IPS DF 4.7 (cell line): ENCODE results near the gene CASTOR1.

Experiments
- DNase-seq: peaks from one replicate; pipeline ENCODE4 v3.0.0-alpha.2; 2013; ENCODE audit warnings: low spot score; ENCODE audit errors: extremely low read depth

The CASTOR1 gene

DNA sequence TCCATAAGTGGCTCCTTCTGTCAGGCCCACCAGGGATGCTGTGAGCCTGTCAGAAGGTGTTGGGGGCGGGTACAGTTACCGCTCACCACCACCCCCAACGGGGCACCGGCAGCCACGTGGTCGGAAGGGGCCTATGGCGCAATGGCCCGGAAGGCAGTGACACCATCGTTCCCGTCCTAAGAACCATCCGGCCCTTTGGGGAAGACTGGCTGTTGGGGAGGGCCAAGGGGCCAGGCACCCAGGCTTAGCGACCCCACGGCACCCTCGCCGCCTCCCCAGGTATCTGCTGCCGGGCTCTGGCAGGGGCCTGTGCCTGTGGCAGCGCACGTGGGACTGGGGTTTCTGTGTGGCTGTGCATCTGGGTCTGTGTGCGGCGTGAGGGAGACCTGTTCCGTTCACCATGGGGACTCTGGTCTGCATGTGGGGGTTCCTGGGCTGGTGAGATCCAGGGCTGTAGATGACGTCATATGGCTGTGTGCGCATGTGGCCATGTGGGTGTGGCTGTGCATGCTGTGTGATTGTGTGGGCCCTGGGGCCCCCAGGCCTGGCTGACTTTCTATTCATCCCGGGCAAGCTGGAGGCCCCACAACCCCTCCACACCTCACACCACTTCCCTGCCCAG, 23.4 kb downstream of the CASTOR1 start:
- DNase-seq = no peak

DNA sequence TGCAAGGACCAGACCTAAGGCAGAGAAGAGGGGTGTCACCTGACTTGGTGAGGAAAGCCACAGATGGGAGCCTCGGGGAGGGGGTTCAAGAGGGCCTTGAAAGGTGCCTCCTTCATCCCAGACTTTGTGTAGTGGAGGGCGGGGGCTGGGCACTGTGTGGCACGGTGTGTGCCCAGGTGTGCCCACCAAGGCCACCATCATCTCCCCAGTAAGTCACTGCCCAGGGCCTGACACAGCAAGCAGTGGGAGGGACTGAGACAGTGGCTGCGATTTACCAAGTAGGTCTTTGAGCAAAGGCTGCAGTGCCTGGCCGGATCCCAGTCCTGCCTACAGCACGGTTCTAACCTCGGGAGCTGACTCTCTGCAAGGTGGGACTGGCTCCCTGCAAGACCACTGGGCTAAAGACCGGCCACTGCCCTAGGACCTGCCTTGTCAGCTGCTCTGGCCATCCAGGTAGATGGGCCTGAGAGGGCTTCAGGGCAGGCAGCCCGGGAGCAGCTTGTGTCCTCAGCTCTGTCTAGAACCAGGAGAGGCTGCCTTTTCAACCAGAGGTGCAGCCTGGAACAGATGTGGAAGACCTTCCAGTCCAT, 24.1 kb downstream of the CASTOR1 start:
- no peak for DNase-seq

DNA sequence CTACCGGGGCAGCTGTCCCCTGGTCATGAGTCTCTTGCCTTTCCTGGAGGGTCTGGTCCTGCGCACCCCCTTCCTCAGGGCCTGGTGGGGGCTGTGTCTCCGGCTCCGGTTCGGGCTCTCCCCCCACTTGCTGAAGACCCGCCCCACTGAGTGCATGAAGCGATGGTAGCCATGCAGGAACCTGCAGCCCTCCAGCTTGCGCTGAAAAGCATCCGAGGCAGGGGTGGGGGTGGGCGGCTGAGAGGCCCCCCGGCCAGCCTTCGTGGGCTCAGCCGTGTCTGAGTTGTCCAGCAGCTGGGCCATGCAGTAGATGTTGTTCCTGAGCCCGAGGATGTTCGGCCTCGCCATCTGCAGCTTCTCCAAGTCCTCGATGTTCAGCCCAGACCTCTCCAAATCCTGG, 25.4 kb downstream of the CASTOR1 start:
- no peak for DNase-seq

DNA sequence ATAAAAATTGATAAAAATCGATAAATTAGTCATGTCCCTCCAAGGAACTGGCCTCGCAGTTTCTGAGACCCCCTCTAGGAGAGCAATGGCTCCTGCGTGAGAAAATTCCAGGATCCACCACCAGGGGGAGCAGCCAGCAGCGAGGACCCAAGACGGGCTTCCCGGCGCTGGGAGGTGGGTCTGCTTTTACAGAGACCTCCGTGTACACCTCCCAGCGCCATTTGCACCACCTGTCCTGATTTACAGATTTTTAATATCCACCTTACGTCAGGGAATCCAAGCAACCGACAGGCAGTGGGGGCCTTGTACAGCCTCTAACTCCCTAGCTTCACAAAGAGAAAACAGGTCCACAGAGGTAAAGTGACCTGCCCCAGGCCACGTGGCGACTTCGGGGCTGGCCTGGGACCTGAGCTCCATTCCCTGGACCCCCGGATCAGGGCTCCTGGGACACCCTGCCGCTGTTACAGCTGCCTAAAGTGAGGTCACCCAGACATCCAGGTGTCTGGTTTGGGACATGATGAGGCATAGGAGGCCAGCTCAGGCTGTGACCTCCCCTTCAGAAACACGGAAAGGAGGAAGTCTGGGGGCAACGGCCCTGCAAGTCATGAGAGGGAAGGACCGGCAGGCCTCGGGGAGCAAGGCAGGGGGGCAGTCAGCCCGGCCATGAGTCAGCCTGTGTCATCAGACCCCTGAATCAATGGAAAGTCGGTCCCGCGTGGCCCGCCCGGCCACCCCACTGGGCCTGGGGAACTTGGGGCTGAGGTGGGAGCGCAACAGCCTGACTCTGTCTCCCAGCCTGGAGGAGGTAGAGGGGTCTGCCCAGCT, 26.2 kb downstream of the CASTOR1 start:
- no peak for DNase-seq

DNA sequence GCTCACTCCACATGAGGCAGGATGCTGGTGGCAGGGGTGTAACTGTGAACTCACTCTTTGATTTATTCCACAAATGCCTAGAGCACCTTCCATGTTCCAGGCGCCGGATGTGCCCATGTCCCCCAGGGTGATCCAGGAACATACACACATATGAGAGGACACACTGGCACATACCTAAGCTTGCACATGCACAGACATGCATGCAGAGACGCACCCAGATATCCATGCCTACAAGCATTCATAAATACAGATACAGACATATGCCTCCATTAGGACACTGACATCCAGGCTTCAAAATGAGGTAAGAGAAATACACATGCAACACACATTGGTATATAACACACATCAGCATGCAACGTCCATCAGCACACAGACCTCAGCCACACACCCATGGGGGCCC, 27.2 kb downstream of the CASTOR1 start:
- DNase-seq = no peak

DNA sequence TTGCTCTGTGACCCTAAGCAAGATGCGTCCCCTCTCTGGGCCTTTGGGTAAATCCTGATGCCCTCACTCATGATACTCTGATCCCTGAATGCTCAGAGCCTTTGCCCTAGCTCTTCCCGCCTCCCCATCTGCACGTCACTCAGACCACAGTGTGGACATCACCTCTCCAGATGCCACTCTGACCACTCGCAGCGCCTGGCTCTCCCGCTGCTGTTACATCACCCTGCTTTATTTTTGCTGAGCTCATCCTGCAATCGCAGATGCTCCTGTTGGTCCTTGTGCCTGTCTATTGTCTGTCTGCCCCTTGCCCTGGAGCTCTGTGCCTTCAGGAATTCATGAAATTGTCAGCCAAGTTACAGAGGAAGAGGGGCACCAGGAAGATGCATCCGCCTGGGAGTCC, 28.2 kb downstream of the CASTOR1 start:
- no peak for DNase-seq

DNA sequence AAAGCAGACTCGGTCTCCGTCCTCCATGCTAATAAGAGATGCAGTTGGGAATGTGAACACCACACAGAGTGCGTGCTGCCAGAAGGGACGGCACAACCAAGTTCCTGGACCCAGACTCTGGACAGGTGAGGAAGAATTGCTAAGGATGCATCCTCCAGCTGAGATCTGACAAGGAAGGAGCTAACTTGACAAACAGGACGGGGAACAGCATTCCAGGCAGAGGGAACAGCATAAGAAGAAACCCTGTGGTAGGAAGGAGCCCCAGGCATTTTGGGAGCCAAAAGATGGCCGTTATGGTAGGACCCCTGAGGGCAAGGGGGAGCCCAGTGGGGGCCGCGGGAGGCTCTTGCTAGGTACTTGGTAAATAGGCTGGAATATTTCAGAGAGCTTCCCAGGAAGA, 28.6 kb downstream of the CASTOR1 start:
- no peak for DNase-seq

DNA sequence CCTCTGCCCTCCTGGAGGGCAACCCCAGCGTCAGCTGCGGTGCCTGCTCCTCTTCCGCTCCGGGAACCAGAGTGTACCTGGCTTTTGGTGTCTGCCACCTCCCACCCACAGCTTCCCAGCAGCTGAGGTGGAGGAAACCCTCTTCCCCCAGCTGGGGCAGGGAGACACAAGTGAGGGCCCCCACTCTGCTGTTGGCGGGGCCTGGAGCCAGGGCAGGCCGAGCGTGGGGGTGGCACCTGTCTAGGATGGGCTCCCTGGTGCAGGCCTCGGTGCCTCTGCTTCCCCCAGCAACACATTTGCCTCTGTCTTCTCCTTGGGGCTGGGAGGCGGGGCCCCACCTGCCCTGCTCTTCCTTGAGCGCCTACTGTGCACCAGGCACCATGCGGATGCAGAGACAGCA, 29.0 kb downstream of the CASTOR1 start:
- no peak for DNase-seq

DNA sequence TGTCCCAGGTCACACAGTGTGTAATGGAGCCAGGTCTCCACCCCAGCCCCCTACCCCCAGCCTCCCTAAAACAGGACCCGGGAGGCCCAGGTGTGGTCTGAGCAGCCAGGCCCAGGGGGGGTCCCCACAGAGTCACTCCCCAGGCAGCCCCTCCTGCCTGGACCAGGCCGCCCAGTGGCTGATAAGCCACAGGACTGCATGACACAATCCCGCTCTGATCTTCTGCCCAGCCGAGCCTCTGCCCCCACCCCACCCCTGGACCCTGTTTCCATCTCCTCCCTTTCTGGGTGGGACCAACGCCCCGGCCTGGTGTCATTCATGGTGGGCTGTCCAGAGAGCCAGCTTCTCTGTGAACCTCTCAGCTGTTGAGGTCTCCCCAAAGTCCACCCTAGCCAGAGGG, 35.0 kb downstream of the CASTOR1 start:
- DNase-seq = no peak

DNA sequence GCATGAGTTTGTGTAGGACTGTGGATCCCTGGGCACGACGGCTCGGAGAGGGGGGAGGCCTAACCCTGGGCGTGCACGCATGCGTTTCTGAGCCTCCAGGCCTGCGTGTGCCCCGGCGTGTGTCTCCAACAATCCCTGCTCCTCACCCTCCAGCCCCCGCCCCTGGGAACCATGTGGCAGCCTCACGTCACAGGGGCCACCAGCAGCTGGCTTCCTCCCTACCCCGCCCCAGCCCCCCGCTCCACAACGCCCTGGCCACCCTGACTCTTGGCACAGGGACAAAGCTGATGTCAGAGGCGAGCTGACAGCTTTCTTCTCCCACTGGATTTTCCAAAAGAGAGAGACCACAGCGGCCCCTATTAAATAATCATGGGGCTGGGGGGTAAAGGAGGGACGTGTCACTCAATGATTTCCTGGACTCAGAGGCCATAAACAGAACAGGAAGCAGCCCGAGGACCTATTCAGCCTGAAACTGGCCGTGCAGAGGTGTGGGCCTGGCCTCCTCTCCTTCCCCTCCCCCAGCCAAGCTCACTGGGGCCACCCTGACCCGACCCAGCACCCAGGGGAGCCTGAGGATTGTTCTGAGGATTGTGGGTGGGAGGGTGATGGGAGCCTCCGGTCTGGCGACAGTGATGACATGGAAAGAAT, 36.0 kb downstream of the CASTOR1 start:
- no peak for DNase-seq

DNA sequence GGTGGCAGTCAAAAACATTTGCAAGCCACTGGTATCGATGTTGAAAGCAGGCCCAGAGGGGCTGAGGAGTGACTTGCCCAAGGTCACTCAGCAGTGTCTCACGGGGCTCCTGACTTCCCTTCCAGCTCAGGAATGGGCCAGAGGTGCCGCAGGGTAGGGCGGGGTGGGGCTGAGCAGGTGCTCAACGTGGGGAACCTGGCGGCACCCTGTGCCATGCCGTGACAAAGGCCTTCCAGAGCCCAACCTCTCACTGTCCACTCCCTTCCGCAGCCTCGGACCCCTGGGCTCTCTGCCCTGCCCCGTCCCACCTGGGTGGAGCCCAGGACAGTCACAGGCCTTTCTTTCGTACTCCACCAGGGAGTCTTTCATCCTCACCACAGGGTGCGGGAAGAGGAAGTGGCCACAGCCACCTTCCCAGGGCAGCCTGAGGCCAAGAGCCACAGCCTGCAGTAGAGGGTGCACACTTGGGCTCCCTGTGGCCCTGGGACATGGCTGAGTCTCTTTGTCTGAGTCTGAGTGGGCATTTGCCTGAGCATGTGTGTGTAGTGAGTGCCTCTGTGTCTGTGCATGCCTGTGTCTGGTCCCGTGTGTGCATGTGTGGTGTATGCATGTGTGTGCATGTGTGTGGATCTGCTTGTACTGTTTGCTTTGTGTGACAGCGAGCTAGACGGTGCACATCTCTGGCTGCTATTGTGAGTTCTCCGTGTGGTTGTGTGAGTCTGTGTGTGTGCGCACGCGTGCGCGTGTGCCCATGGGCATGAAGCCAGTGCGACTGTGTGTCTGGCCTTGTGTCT, 36.7 kb downstream of the CASTOR1 start:
- no peak for DNase-seq

DNA sequence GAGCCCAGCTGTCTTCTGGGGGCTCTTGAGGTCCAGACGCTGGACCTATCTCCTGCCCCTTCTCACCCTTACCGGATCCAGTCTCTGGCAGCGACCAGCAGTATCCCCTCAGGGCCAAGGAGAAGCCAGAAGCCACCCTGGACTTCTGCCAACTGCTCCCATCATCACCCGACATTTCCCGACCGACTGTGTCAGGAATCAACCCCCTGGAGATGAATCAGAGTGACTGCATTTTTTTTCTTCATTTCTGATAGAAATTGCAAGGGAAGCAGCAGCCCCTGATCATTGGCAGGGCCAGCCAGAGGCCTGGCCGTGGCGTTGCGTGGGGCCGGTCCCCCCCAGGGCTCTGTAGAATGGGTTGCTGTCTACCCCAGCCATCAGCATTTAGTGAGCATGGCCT, 37.6 kb downstream of the CASTOR1 start:
- no peak for DNase-seq

DNA sequence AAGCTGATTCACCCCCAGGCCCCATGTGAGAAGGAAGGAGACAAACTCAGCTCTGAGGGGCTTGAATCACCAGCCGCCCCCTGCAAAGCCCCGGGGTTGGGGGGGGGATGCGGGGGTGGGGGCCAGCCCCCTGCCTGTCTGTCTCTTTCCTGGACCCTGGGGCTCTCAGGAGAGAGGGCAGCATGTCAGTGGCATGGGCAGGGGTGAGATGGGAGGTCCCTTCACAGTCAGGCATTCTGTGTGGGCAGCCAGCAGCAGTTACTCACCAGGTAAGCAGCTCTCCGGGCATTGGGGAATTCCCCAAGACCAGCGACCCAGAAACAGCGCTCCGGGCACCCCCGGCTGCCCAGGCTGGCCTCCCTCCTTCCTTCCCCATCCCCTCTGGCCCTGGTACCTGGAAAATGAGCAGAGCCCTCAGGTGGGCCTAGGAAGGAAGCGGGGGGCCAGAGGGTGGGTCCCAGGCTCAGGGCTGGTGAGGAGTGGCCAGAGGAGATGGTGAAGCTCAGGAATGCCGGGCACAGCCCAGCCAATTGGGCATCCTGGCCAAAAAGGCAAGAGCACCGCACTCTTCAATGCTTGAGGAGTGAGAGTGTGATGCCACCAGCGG, 38.5 kb downstream of the CASTOR1 start:
- no peak for DNase-seq

DNA sequence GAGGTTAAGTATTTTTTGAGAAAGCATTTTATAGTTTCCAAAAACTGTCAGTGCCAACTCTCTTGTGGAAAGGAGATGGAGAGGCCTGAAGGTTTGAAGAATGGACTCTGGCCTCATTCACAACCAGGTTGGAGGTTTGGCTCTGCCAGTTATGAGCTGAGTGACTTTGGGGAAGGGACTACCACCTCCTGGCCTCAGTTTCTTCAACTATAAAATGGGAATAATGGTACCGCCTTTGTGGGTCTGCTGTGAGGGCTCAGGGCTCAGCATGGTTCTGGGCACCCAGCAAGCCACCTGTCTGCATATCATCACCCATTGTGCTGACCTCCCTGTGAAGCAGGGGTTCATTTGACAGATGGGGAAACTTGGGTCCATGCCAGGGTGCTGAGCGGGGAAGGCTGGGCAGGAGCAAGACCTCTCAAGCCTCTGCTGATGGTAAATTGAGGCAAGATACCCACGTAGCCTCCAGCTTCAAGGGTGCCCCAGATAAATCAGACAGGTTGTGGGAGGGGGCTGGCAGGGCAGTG, 39.2 kb downstream of the CASTOR1 start:
- no peak for DNase-seq

DNA sequence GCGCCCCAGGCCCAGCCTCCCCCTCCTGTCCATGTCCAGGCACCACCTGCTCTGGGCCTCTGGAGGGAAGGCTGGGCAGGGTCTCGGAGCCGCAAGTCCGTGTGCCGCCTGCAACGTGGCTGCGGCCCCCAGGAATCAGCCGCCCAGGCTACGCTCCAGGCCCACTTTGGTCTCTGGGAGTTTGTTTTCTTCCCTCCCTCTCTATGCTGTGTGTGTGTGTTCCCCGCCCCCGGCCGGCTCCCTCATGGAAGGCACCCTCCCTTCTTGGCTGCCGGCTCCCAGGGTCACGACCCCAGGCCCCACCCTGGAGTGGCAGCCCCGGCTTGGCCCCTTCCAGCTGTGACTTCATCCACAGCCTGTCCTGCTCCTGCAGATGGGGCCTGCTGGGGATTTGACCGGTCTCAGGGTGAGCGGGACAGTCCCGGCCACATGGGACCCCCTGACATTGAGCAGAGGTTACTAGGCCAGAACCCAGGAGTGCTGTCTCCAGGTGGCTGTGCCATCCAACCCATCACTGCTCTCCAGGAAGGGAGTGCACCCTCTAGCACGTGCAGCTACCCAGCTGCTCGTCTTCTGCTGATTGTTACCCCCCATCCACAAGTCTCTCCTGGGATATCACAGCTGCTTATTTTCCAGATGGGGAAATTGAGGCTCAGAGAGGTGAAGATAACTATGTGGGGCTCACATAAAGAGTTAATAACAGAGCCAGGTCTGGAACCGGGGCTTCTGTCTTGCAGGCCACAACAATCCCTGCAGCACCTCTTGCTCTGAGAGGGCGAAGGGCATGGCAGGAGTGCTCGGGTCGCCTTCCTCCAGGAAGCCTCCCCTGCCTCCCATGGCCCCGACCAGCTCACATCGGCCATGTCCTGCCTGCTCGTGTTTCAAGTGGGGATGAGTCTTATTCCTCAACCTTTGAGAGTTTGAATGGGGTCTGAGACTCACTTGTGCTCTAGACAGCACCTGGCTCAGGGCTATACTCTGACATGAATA, 40.0 kb downstream of the CASTOR1 start:
- DNase-seq = no peak

DNA sequence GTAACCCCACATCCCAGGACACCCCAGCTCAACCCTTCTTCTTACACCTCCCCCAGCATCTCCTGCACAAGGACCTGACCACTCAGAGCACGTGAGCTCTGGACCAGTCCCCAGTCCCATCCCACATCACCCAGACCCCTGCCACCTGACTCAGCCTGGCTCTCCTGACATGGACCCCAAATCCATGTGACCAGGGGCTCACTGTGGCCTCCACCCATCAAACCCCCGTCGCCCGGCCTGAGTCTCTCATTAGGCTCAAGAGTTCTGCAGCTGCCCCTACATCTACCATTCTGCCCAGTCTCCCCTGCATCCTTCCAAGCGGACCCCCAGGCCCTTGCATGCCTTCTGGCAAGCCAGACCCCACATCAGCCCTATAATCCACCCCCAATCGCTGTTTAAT, 40.8 kb downstream of the CASTOR1 start:
- DNase-seq = no peak

DNA sequence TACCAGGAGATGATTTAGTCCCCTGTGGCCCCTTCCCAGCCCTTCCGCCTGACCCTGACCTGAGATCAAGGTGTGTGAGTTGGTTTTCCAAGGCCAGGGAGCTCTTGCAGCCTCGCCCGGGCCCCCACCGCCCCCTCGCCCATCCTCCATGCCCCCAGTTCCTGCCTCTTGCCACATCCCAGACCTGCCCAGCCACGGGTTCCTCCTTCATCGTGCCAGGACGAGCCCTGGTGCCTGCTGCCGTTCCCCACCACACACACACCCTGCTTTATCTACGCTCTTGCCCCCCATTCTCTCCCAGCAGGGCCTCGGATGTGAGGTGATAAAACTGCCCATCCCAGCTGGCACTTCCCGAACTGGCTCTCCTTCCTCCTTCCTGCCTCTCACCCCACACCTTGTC, 41.3 kb downstream of the CASTOR1 start:
- DNase-seq = no peak

DNA sequence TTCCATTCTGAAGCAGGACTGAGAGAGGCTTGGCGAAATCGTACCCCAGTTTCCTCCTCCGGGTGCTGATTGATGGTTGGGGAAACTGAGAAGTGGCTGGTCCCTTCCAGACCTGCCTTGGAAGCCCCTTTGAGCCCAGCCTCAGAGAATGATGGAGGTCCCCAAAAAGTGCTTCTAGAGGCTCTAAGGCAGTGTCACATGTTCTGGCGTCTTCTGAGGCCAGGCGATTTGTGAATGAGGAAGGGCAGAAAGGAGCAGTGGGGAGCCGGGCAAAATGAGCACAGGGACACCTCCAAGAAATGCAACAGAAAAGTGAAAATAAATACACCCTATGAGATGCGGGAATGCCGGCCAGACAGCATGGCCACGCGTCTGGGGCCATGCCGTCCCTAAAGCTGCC, 41.7 kb downstream of the CASTOR1 start:
- DNase-seq = no peak

DNA sequence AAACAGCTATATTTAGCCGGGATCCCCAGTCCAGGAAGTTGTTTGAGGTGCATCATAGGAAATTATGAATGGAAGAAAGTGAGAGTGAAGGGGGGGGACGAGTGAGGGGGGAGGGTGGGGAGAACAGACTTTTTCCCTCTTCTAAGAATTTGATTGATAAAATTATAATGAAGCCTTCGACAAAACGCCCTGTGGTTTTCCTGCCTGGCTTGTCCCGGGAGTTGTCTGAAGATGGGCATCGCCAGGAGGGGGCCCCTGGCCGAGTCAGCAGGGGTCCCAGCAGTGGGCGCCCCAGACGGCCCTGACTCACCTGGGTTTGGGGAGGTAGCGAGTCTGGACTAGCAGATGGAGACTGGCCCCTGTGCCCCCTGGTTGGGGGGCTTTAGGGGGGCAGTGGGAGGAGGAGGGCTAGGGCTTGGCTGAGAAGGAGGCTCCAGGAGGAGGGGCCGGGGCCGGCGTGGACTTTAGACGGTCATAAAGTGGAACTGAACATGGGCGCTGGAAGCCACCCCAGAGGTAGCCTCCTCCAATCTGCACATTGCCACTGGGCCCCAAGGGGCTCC, 42.4 kb downstream of the CASTOR1 start:
- DNase-seq = no peak
